ENCODE measurements around the gene UCK1.

The UCK1 gene

GRCh38 chr9:131487001-131487400, 44.1 kb downstream of the UCK1 start:
- Mint-ChIP-seq H3K4me3 (no peak overlapping the region), H3K27me3 (ENCODE audit: low read depth) (no peaks in the 10 kb centered on the region)

DNA sequence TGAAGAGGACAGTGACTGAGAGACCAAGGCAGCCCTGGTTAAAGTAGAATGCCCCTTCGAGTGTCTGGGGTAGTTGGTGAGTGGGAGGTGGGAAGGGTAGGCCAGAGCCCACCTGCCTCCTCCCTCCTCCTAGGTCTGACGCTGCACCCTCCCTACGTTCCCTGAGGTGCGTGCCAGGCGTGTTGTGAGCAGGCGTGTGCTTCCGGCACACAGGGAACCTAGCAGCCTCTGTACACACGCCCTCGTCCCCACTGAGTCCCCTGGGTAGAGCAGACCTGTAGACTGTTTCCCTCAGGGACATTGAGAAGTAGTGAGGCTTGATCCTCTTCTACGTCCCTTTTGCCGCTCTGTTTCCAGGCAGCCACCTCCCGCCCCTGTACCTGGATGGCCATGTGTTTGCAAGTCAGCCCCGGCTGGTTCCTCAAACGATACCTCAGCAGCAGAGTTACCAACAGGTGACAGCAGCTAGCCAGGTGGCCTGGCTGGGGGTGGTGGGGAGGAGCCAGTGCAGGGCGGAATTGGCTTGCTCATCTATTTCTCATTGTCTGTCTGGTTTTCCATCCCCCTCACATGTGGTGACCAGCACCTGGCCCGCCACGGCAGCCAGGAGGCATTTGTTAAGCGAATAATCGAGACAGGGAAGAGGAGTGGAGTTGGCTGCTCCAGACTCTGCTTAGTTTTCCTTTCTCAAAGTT, 45.2 kb downstream of the UCK1 start:
- no peak overlapping the region for H3K27ac Mint-ChIP-seq
- DNase-seq (ENCODE audit: low spot score), result no peak
- peaks cover 76% of the 10 kb centered on the region for H3K36me3 Mint-ChIP-seq (ENCODE audit: low read depth)
- no peaks in the 10 kb centered on the region for H3K27me3 Mint-ChIP-seq (ENCODE audit: low read depth)
- H3K9me3 Mint-ChIP-seq, result no peaks in the 10 kb centered on the region
- H3K4me3 Mint-ChIP-seq, result no peak overlapping the region
- no peaks in the 10 kb centered on the region for H3K4me1 Mint-ChIP-seq (ENCODE audit: low read depth)

More at GRCh38 chr9:131487001-131487400, 44.1 kb downstream of the UCK1 start:
- H3K9me3 Mint-ChIP-seq, result no peaks in the 10 kb centered on the region
- no peaks in the 10 kb centered on the region for H3K4me1 Mint-ChIP-seq (ENCODE audit: low read depth)
- peaks cover 74% of the 10 kb centered on the region for H3K36me3 Mint-ChIP-seq (ENCODE audit: low read depth)
- no peak for DNase-seq (ENCODE audit: low spot score)
- no peak overlapping the region for H3K27ac Mint-ChIP-seq

- Mint-ChIP-seq H3K4me3 (no peak overlapping the region), H3K27ac (no peak overlapping the region), H3K27me3 (ENCODE audit: low read depth) (no peaks in the 10 kb centered on the region), H3K4me1 (ENCODE audit: low read depth) (no peaks in the 10 kb centered on the region), H3K9me3 (no peaks in the 10 kb centered on the region), H3K36me3 (ENCODE audit: low read depth) (peaks cover 72% of the 10 kb centered on the region)
- no peak for DNase-seq (ENCODE audit: low spot score)
Observed at GRCh38 chr9:131485206-131485605, 45.9 kb downstream of the UCK1 start.

- H3K4me3 Mint-ChIP-seq, result no peak overlapping the region
- no peaks in the 10 kb centered on the region for H3K27me3 Mint-ChIP-seq (ENCODE audit: low read depth)
- no peak overlapping the region for H3K27ac Mint-ChIP-seq
- no peaks in the 10 kb centered on the region for H3K4me1 Mint-ChIP-seq (ENCODE audit: low read depth)
- DNase-seq (ENCODE audit: low spot score), result no peak
- no peaks in the 10 kb centered on the region for H3K9me3 Mint-ChIP-seq
- peaks cover 71% of the 10 kb centered on the region for H3K36me3 Mint-ChIP-seq (ENCODE audit: low read depth)
Observed at GRCh38 chr9:131484560-131485185, 46.4 kb downstream of the UCK1 start.

- no peaks in the 10 kb centered on the region for H3K4me1 Mint-ChIP-seq (ENCODE audit: low read depth)
- DNase-seq (ENCODE audit: low spot score), result no peak
Observed at GRCh38 chr9:131484051-131484445, 47.0 kb downstream of the UCK1 start.

DNA sequence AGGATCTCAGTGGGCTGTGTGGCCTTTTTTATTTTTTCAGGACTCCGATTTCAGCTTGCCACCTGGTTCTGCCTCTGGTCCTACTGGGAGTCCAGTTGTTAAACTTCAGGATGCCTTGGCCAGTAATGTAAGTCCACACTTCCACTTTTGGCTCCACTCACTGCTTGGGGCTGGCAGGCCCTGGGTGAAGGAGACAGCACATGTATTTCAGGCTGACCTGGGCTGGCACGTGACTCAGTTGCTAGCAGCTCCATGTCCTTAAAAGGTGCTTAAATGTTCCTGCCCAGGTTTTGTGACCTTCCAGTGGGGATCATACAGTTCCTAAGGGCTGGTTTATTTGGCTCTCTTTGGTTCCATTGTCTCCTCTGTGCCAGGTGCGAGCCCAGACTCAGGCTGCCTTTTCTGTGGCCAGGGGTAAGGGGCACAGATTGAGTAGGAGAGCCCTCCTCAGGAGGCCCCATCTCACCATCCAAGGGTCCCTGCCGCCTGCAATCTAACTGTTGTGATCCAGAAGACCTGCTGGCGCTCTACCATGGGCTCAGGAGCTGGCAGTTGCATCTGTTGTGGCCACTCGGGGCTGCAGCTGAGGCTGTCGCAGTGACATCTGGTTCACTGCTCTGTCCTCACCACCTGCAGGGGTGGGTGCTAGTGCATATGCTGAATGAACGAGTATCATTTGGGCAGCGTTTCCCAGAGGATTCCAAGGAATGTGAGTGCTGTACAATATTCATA, 47.6 kb downstream of the UCK1 start:
- no peaks in the 10 kb centered on the region for H3K4me1 Mint-ChIP-seq (ENCODE audit: low read depth)
- peaks cover 72% of the 10 kb centered on the region for H3K36me3 Mint-ChIP-seq (ENCODE audit: low read depth)
- H3K9me3 Mint-ChIP-seq, result no peaks in the 10 kb centered on the region
- no peak for DNase-seq (ENCODE audit: low spot score)
- no peak overlapping the region for H3K4me3 Mint-ChIP-seq
- H3K27me3 Mint-ChIP-seq (ENCODE audit: low read depth), result no peaks in the 10 kb centered on the region
- no peak overlapping the region for H3K27ac Mint-ChIP-seq

More at GRCh38 chr9:131484051-131484445, 47.0 kb downstream of the UCK1 start:
- no peaks in the 10 kb centered on the region for H3K9me3 Mint-ChIP-seq
- H3K36me3 Mint-ChIP-seq (ENCODE audit: low read depth), result peaks cover 72% of the 10 kb centered on the region
- no peak overlapping the region for H3K4me3 Mint-ChIP-seq
- no peaks in the 10 kb centered on the region for H3K27me3 Mint-ChIP-seq (ENCODE audit: low read depth)
- no peak overlapping the region for H3K27ac Mint-ChIP-seq

- Mint-ChIP-seq H3K4me1 (ENCODE audit: low read depth) (no peaks in the 10 kb centered on the region), H3K36me3 (ENCODE audit: low read depth) (peaks cover 69% of the 10 kb centered on the region), H3K9me3 (no peaks in the 10 kb centered on the region), H3K27ac (no peak overlapping the region), H3K27me3 (ENCODE audit: low read depth) (no peaks in the 10 kb centered on the region), H3K4me3 (no peak overlapping the region)
- DNase-seq (ENCODE audit: low spot score), result no peak
Observed at GRCh38 chr9:131482343-131483006, 48.6 kb downstream of the UCK1 start.

- Mint-ChIP-seq H3K27ac (no peak overlapping the region), H3K27me3 (ENCODE audit: low read depth) (no peaks in the 10 kb centered on the region)
Observed at GRCh38 chr9:131481441-131482342, 49.4 kb downstream of the UCK1 start.

DNA sequence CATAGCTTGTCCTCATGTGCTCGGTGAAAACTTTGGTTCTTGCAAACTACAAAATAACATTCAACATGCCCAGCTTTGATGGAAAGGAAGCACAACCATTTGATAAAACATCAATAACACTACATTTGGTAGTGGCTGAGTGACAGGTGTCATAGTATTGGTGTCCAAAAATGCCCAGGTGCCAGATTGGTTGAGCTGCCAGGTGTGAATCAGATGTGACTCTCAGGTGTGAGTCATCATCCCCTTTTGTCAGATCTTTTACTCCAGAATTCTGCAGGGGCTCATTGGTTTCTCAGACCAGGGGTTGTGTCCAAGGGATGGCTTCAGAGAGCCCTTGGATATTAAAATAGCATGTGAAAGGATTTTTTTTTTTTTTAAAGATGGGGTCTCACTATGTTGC, 50.8 kb downstream of the UCK1 start:
- Mint-ChIP-seq H3K36me3 (ENCODE audit: low read depth) (peaks cover 59% of the 10 kb centered on the region), H3K9me3 (no peaks in the 10 kb centered on the region), H3K27me3 (ENCODE audit: low read depth) (no peaks in the 10 kb centered on the region), H3K27ac (peak overlapping the region; percentile 10), H3K4me3 (no peak overlapping the region), H3K4me1 (ENCODE audit: low read depth) (no peaks in the 10 kb centered on the region)
- no peak for DNase-seq (ENCODE audit: low spot score)

More at GRCh38 chr9:131481441-131482342, 49.4 kb downstream of the UCK1 start:
- no peaks in the 10 kb centered on the region for H3K4me1 Mint-ChIP-seq (ENCODE audit: low read depth)
- peaks cover 67% of the 10 kb centered on the region for H3K36me3 Mint-ChIP-seq (ENCODE audit: low read depth)
- no peak for DNase-seq (ENCODE audit: low spot score)
- no peaks in the 10 kb centered on the region for H3K9me3 Mint-ChIP-seq
- H3K4me3 Mint-ChIP-seq, result no peak overlapping the region

DNA sequence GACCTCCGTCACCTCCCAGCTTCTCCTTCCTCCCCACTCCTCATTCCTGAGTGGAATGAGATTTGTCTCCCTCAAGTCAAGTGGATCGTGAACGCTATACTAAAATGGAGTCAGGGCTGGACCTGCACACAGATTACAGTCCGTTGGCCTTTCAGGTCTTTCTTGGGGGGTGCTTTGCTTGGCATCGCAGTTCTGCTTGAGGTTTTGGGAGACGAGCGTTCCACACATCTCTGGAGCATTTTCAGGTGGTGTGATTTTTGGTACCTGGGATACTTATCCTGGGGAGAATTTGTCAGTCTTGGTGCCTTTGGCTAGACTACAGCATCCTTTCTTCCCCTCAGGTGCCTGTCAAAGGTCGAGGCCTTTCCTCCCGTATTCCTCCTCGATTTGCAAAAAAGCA, 52.2 kb downstream of the UCK1 start:
- Mint-ChIP-seq H3K27ac (no peak overlapping the region), H3K4me3 (no peak overlapping the region), H3K27me3 (ENCODE audit: low read depth) (no peaks in the 10 kb centered on the region), H3K4me1 (ENCODE audit: low read depth) (no peaks in the 10 kb centered on the region), H3K9me3 (no peaks in the 10 kb centered on the region), H3K36me3 (ENCODE audit: low read depth) (peaks cover 64% of the 10 kb centered on the region)
- no peak for DNase-seq (ENCODE audit: low spot score)

GRCh38 chr9:131478421-131478868, 52.6 kb downstream of the UCK1 start:
- Mint-ChIP-seq H3K27ac (no peak overlapping the region), H3K4me1 (ENCODE audit: low read depth) (no peaks in the 10 kb centered on the region), H3K36me3 (ENCODE audit: low read depth) (peaks cover 67% of the 10 kb centered on the region), H3K4me3 (no peak overlapping the region), H3K9me3 (no peaks in the 10 kb centered on the region), H3K27me3 (ENCODE audit: low read depth) (no peaks in the 10 kb centered on the region)
- DNase-seq (ENCODE audit: low spot score), result peak; percentile 10

DNA sequence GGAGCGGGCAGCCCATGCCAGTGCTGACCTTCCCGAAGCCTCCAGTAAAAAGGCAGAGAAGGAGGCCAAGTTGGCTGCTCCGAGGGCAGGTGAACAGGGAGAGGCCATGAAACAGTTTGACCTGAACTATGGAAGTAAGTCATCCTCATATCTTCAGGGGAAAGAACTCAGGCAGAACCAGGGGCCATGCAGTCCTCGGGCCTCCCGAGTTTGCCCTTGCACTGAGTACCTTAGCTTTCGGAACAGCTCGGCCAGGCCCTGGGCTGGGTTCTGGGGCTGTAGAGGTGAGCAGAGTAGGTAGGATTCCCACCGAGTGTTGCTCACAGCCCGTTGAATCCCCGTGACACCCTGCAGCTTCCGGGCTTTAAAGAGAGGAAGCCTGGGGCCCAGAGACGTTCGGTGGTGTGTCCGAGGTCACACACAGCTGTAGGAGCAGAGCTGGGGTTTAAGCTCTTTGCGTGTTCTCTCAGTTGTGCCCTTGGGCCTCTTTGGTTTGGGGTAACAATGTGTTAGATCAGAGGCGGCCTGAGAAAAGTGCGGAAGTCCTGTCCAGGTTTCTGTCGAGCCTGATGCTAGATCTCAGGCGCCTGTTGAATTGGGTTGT, 53.1 kb downstream of the UCK1 start:
- H3K27ac Mint-ChIP-seq, result no peak overlapping the region

DNA sequence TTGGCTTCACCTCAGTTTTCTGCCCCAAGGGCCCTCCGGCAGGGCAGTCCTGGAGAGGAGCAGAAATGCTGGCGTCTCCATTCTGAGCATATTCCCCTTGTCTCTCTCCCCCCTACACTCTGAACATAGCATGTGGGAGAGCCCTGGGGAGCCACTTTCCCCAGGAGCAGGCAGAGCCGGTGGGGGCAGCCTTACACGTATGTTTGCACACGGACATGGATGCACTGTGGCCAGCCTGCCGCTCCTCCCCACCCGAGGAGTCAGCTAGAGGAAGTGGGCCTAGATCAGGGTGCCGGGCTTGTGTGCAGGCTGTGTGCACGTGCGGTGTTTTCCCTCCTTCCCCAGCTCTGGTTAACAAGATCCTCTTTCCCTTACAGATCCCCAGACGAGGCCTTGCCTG, 53.7 kb downstream of the UCK1 start:
- Mint-ChIP-seq H3K27ac (no peak overlapping the region), H3K4me1 (ENCODE audit: low read depth) (no peaks in the 10 kb centered on the region), H3K4me3 (no peak overlapping the region), H3K36me3 (ENCODE audit: low read depth) (peaks cover 65% of the 10 kb centered on the region), H3K9me3 (no peaks in the 10 kb centered on the region), H3K27me3 (ENCODE audit: low read depth) (no peaks in the 10 kb centered on the region)
- no peak for DNase-seq (ENCODE audit: low spot score)

More for the DNA sequence above, 53.1 kb downstream of the UCK1 start:
- no peaks in the 10 kb centered on the region for H3K4me1 Mint-ChIP-seq (ENCODE audit: low read depth)
- no peaks in the 10 kb centered on the region for H3K27me3 Mint-ChIP-seq (ENCODE audit: low read depth)
- H3K9me3 Mint-ChIP-seq, result no peaks in the 10 kb centered on the region
- DNase-seq (ENCODE audit: low spot score), result no peak
- peaks cover 67% of the 10 kb centered on the region for H3K36me3 Mint-ChIP-seq (ENCODE audit: low read depth)
- H3K4me3 Mint-ChIP-seq, result no peak overlapping the region

All from T-helper 2 cell treated with Interferon-gamma antibody and Interleukin-4, amounts not matched to agents 5 μg/mL and 100 μg/mL, for 36 hours (primary cell).